ENCODE data around the gene PIM3. TPM values are rescaled to one million over a fixed set of nuclear protein-coding genes. Genes with fewer than 3 reads are reported as not detected.

The PIM3 gene
- total and polyA plus RNA-seq, 2 of the 8 experiments (the other 6 are each of a cell fraction or from before 2014, with no cell fraction given), result 22.6 to 30.0 TPM

DNA sequence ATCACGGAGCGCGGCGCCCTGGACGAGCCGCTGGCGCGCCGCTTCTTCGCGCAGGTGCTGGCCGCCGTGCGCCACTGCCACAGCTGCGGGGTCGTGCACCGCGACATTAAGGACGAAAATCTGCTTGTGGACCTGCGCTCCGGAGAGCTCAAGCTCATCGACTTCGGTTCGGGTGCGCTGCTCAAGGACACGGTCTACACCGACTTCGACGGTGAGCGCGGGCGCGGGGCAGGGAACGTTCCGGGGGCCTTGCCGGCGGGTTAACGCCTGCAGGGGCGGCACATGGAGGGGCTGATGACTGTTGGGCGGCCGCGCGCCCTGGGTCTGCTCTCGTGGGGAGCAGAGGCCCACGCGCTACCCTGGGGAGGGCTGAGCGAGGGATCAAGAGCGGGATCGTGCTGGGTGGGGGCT lies 1.0 kb downstream of the PIM3 start (continued):
- no peak; the same call in 1 of the 2 replicates for TF ChIP-seq POLR2AphosphoS5 (IDR thresholded peaks at IDR 0.05; ENCODE audit: low read depth, low read length)
- TF ChIP-seq SP2 (IDR thresholded peaks at IDR 0.05; ENCODE audit: low read length), result no peak
- TF ChIP-seq POLR2A (IDR thresholded peaks at IDR 0.05; ENCODE audit: control extremely low read depth in 1 of 2, low read depth in 2 of 2, low read length in 2 of 2), result 0 out of 3 replicates have a peak, but pooled peaks of 1 of the 2 experiments have one; percentile 13
- TF ChIP-seq TCF12 (IDR thresholded peaks at IDR 0.05; ENCODE audit: low read depth, low read length), result no peak
- TF ChIP-seq, protein P1, sequence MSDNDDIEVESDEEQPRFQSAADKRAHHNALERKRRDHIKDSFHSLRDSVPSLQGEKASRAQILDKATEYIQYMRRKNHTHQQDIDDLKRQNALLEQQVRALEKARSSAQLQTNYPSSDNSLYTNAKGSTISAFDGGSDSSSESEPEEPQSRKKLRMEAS (IDR thresholded peaks at IDR 0.05), result peak; percentile 51

Data from H1 (cell line).